ENCODE results near the gene PHACTR1.

DNA sequence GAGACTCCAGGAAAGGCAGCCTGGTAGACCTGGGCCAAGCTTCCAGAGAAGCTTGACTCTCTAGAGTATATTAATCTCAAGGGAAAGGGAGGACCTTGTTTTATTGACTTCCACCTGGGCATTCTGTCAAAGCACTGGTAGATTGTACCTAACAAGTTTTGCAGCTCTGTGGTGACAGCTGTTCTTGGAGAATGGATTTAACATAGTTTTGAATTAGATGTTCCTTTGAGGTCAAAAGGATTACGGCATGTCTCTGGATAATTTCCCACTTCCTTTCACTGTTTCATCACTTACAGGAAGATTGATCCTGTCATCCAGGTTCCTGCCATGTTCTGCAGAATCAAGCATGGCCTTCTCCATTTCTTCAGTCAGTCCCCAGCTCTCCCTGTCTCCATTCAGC lies 246.0 kb downstream of the PHACTR1 start:
- TF ChIP-seq TAF1 (IDR thresholded peaks at IDR 0.05; ENCODE audit: borderline replicate concordance, low read depth, low read length), result no peak
- no peak for TF ChIP-seq FOXJ3 (CRISPR knock-in tag; IDR thresholded peaks at IDR 0.05)
- TF ChIP-seq, protein P1, sequence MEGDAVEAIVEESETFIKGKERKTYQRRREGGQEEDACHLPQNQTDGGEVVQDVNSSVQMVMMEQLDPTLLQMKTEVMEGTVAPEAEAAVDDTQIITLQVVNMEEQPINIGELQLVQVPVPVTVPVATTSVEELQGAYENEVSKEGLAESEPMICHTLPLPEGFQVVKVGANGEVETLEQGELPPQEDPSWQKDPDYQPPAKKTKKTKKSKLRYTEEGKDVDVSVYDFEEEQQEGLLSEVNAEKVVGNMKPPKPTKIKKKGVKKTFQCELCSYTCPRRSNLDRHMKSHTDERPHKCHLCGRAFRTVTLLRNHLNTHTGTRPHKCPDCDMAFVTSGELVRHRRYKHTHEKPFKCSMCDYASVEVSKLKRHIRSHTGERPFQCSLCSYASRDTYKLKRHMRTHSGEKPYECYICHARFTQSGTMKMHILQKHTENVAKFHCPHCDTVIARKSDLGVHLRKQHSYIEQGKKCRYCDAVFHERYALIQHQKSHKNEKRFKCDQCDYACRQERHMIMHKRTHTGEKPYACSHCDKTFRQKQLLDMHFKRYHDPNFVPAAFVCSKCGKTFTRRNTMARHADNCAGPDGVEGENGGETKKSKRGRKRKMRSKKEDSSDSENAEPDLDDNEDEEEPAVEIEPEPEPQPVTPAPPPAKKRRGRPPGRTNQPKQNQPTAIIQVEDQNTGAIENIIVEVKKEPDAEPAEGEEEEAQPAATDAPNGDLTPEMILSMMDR (IDR thresholded peaks at IDR 0.05), result no peak
- TF ChIP-seq TCF12 (IDR thresholded peaks at IDR 0.05), result no peak
- TF ChIP-seq TEAD4 (IDR thresholded peaks at IDR 0.05; ENCODE audit: borderline replicate concordance, insufficient read depth), result no peak
- TF ChIP-seq, protein P2, sequence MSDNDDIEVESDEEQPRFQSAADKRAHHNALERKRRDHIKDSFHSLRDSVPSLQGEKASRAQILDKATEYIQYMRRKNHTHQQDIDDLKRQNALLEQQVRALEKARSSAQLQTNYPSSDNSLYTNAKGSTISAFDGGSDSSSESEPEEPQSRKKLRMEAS (IDR thresholded peaks at IDR 0.05; ENCODE audit: low read depth), result no peak
- TF ChIP-seq FOXM1 (IDR thresholded peaks at IDR 0.05; ENCODE audit: low read depth), result no peak
- no peak for TF ChIP-seq EZH2phosphoT487 (IDR thresholded peaks at IDR 0.05; ENCODE audit: borderline replicate concordance, low read depth)
- TF ChIP-seq, protein P3, sequence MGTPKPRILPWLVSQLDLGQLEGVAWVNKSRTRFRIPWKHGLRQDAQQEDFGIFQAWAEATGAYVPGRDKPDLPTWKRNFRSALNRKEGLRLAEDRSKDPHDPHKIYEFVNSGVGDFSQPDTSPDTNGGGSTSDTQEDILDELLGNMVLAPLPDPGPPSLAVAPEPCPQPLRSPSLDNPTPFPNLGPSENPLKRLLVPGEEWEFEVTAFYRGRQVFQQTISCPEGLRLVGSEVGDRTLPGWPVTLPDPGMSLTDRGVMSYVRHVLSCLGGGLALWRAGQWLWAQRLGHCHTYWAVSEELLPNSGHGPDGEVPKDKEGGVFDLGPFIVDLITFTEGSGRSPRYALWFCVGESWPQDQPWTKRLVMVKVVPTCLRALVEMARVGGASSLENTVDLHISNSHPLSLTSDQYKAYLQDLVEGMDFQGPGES (IDR thresholded peaks at IDR 0.05; ENCODE audit: low read depth, low read length), result no peak
- TF ChIP-seq GATA2 (CRISPR knock-in tag; IDR thresholded peaks at IDR 0.05), result no peak
- no peak for TF ChIP-seq MEF2A (IDR thresholded peaks at IDR 0.05; ENCODE audit: borderline replicate concordance, low read depth)

All from SK-N-SH (cell line).